ENCODE measurements around the gene PSD2.

DNA sequence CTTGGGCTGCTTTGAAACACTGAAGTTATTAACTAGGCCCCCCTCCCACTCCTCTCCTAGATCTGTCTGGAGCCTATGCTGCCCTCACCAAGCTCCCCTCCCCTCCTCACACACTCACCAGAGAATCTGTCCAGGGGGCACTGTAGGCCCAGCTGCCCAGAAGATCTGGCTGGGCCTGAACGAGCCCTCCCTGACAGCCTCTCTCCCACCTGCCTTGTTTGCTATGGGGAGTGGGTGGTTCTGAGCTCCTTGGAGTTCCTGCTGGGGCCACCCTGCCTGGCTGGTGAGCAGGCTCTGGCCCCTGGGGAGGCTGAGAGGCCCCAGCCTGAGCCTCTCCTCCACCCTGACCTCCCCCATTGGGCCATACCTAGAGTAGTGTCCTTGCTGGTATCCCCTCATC, 75.1 kb downstream of the PSD2 start:
- TF ChIP-seq, protein P1, sequence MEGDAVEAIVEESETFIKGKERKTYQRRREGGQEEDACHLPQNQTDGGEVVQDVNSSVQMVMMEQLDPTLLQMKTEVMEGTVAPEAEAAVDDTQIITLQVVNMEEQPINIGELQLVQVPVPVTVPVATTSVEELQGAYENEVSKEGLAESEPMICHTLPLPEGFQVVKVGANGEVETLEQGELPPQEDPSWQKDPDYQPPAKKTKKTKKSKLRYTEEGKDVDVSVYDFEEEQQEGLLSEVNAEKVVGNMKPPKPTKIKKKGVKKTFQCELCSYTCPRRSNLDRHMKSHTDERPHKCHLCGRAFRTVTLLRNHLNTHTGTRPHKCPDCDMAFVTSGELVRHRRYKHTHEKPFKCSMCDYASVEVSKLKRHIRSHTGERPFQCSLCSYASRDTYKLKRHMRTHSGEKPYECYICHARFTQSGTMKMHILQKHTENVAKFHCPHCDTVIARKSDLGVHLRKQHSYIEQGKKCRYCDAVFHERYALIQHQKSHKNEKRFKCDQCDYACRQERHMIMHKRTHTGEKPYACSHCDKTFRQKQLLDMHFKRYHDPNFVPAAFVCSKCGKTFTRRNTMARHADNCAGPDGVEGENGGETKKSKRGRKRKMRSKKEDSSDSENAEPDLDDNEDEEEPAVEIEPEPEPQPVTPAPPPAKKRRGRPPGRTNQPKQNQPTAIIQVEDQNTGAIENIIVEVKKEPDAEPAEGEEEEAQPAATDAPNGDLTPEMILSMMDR (IDR thresholded peaks at IDR 0.05; ENCODE audit: low read depth, low read length, poor library complexity, severe bottlenecking), result no peak
- TF ChIP-seq EZH2phosphoT487 (IDR thresholded peaks at IDR 0.05; ENCODE audit: borderline replicate concordance, low read length), result no peak
